NT2/D1 (cell line): ENCODE results near the gene ACP6.
"Not testable (repeated sequence)": the region's sequence is repeated elsewhere in the genome, so short reads cannot be mapped to it uniquely, and the experiment has no call there.

Experiments used
- DNase-seq: peaks from one replicate; pipeline ENCODE4 v3.0.0-alpha.2; 2011; ENCODE audit warnings: low read depth, low spot score
- H3K27me3 ChIP-seq: 2 replicates; pipeline ENCODE4 v1.6.0; 2011; ENCODE audit warnings: mild to moderate bottlenecking; ENCODE audit not compliant: insufficient read length, insufficient read depth
- H3K36me3 ChIP-seq: 2 replicates; pipeline ENCODE4 v1.6.1; 2011; ENCODE audit warnings: mild to moderate bottlenecking, low read length, mixed read lengths; ENCODE audit not compliant: insufficient read depth, insufficient read length
- H3K4me1 ChIP-seq: 2 replicates; pipeline ENCODE4 v1.5.1; 2011; ENCODE audit not compliant: insufficient read depth, insufficient read length
- H3K4me3 ChIP-seq: 2 replicates; pipeline ENCODE4 v1.5.1; 2011; ENCODE audit warnings: low read depth; ENCODE audit not compliant: insufficient read length
- H3K9ac ChIP-seq: 2 replicates; pipeline ENCODE4 v1.6.0; 2011; ENCODE audit warnings: low read depth; ENCODE audit not compliant: insufficient read length
- H3K9me3 ChIP-seq: 2 replicates; pipeline ENCODE4 v1.5.1; 2011; ENCODE audit warnings: mild to moderate bottlenecking, low read length; ENCODE audit not compliant: insufficient read depth
- SUZ12 ChIP-seq: IDR thresholded peaks from 2 replicates; pipeline ENCODE4 v1.6.1; 2011; ENCODE audit not compliant: insufficient read length, insufficient read depth; ENCODE audit errors: extremely low read depth
- YY1 ChIP-seq: IDR thresholded peaks from 2 replicates; pipeline ENCODE4 v1.6.1; 2011; ENCODE audit not compliant: insufficient read length, insufficient read depth
- ZNF274 ChIP-seq: IDR thresholded peaks from 2 replicates; pipeline ENCODE4 v1.6.1; 2011; ENCODE audit warnings: mild to moderate bottlenecking, low read depth, low read length

ACP6 gene

GRCh38 chr1:147700042-147701006, 30.0 kb upstream of the ACP6 start:
- Histone ChIP-seq H3K9me3 (no peaks in the 10 kb centered on the region), H3K4me1 (no peaks in the 10 kb centered on the region), H3K27me3 (no peaks in the 10 kb centered on the region), H3K36me3 (no peaks in the 10 kb centered on the region), H3K4me3 (no peak overlapping the region), H3K9ac (no peak overlapping the region)
- TF ChIP-seq ZNF274 (no peak), SUZ12 (no peak)
- peak; percentile 67 for DNase-seq

- no peak overlapping the region for H3K9ac ChIP-seq
- no peaks in the 10 kb centered on the region for H3K36me3 ChIP-seq
- H3K4me1 ChIP-seq: no peaks in the 10 kb centered on the region
- H3K9me3 ChIP-seq: no peaks in the 10 kb centered on the region
- H3K4me3 ChIP-seq: no peak overlapping the region
- DNase-seq: no peak
- TF ChIP-seq YY1: no peak
- TF ChIP-seq SUZ12: no peak
- TF ChIP-seq ZNF274: no peak
- H3K27me3 ChIP-seq: no peaks in the 10 kb centered on the region
These were observed 29.3 kb upstream of the ACP6 start for GRCh38 chr1:147699686-147700041.

GRCh38 chr1:147683163-147683763, 12.9 kb upstream of the ACP6 start:
- TF ChIP-seq ZNF274 (no peak), SUZ12 (no peak), YY1 (no peak)
- H3K4me1 ChIP-seq: no peaks in the 10 kb centered on the region
- H3K4me3 ChIP-seq: no peak overlapping the region
- DNase-seq: no peak
- peaks cover 45% of the 10 kb centered on the region for H3K9me3 ChIP-seq
- no peak overlapping the region for H3K9ac ChIP-seq
- H3K27me3 ChIP-seq: no peaks in the 10 kb centered on the region
- H3K36me3 ChIP-seq: no peaks in the 10 kb centered on the region

GRCh38 chr1:147680608-147681235, 10.4 kb upstream of the ACP6 start:
- peaks cover 65% of the 10 kb centered on the region for H3K9me3 ChIP-seq

GRCh38 chr1:147677681-147678080, 7.4 kb upstream of the ACP6 start:
- H3K36me3 ChIP-seq, H3K9ac ChIP-seq, H3K4me1 ChIP-seq, H3K4me3 ChIP-seq, H3K27me3 ChIP-seq, DNase-seq: not testable (repeated sequence)
- H3K9me3 ChIP-seq: peaks cover 51% of the 10 kb centered on the region

More at GRCh38 chr1:147680608-147681235, 10.4 kb upstream of the ACP6 start:
- H3K27me3 ChIP-seq, H3K4me3 ChIP-seq, H3K4me1 ChIP-seq, H3K36me3 ChIP-seq, H3K9ac ChIP-seq, DNase-seq: not testable (repeated sequence)

GRCh38 chr1:147676311-147677085, 6.2 kb upstream of the ACP6 start:
- no peak overlapping the region for H3K4me3 ChIP-seq
- no peak overlapping the region for H3K9ac ChIP-seq
- no peaks in the 10 kb centered on the region for H3K27me3 ChIP-seq
- H3K9me3 ChIP-seq: peaks cover 39% of the 10 kb centered on the region
- no peaks in the 10 kb centered on the region for H3K36me3 ChIP-seq
- no peak for TF ChIP-seq YY1
- TF ChIP-seq SUZ12: no peak
- no peak for TF ChIP-seq ZNF274
- DNase-seq: no peak
- no peaks in the 10 kb centered on the region for H3K4me1 ChIP-seq

- no peak for DNase-seq
- H3K27me3 ChIP-seq: peaks cover under 1% of the 10 kb centered on the region
- no peak overlapping the region for H3K4me3 ChIP-seq
- H3K9me3 ChIP-seq: peaks cover 29% of the 10 kb centered on the region
- H3K36me3 ChIP-seq: no peaks in the 10 kb centered on the region
- TF ChIP-seq SUZ12 (no peak), YY1 (no peak), ZNF274 (no peak)
- H3K4me1 ChIP-seq: no peaks in the 10 kb centered on the region
- no peak overlapping the region for H3K9ac ChIP-seq
These were observed 3.5 kb upstream of the ACP6 start for GRCh38 chr1:147673816-147674215.
